Breast epithelium (tissue), 3 donors: Measurements from ENCODE around the gene ABRAXAS1.

Experiments used
- POLR2AphosphoS5 ChIP-seq, 3 donors: sonication (generic); formaldehyde crosslinking; IDR thresholded peaks; one replicate each; pipeline ENCODE4 v1.6.1; 2017; ENCODE audit warnings: antibody characterized with exemption in 3 of 3
- TF ChIP-seq, protein P1 (sequence below), 3 donors: fragments of 450-650 bp; IDR thresholded peaks; one replicate each; pipeline ENCODE4 v1.5.1; 2016 to 2017; ENCODE audit warnings: antibody characterized with exemption in 3 of 3, mild to moderate bottlenecking in 3 of 3, moderate library complexity in 3 of 3

- TF ChIP-seq, protein P1, sequence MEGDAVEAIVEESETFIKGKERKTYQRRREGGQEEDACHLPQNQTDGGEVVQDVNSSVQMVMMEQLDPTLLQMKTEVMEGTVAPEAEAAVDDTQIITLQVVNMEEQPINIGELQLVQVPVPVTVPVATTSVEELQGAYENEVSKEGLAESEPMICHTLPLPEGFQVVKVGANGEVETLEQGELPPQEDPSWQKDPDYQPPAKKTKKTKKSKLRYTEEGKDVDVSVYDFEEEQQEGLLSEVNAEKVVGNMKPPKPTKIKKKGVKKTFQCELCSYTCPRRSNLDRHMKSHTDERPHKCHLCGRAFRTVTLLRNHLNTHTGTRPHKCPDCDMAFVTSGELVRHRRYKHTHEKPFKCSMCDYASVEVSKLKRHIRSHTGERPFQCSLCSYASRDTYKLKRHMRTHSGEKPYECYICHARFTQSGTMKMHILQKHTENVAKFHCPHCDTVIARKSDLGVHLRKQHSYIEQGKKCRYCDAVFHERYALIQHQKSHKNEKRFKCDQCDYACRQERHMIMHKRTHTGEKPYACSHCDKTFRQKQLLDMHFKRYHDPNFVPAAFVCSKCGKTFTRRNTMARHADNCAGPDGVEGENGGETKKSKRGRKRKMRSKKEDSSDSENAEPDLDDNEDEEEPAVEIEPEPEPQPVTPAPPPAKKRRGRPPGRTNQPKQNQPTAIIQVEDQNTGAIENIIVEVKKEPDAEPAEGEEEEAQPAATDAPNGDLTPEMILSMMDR (IDR thresholded peaks at IDR 0.05), result no peak
- TF ChIP-seq POLR2AphosphoS5 (IDR thresholded peaks at IDR 0.05), result no peak
These were observed 13.3 kb upstream of the ABRAXAS1 start for GRCh38 chr4:83498187-83498586.
